Measurements from ENCODE around the gene FAM228B. TPM values are rescaled to one million over a fixed set of nuclear protein-coding genes. Genes with fewer than 3 reads are reported as not detected.

Gene FAM228B
- total RNA-seq, 1 experiment from 2014 or later, result 10.6 TPM

DNA sequence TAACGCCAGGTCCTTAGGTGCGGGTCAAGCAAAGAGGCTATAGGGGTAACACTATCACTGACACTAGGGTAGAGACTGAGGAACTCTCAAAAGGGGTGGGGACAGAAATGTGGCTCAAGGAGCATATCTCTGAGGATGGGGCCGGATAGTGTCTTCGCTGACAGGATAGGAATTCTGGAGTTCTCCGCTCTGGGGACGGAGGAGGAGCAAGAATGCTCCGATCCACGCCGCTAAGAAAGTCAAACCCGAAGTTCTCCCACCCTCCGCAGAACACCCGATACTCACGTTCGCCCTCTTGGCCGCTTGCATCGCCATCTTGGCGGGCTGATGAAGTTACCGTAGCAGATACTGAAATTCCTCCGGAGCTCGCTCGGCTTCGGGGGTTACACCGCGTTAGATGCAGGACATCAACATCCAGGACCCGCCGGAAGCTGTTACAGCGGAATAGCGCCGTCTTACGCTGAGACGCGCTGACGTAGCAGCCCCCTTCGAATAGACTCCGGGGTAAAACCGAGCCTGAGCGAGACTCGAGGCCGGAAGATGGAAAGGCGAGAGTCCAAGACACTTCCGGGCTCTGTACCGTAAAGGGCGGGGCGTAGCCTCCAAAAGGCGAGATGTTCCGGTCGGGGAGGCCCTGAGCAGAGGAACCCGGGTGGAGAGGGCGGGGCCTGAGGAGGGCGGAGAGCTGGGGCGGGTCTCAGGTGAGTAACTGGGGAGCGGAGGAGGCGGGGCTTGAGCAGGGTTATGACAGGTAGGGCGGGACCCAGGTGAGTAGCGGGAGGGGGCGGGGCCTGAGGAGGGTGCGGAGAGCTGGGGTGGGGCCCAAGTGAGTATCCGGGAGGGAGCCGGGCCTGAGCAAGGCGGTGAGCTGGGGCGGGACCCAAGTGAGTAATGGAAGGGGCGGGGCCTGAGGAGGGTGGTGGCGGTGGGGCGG, 47.1 kb upstream of the FAM228B start, which contains the start of gene SF3B6:
TSS of gene SF3B6 (minus strand) at position 412 of the 934 bp plus-strand sequence. CDS start at position 315, 97 bp downstream.
- no peaks in the 10 kb centered on the region for H3K9me3 Mint-ChIP-seq (ENCODE audit: unreplicated experiment)
- intact Hi-C loops (cut with micrococcal nuclease), result loop anchor here (2.0 kb wide), 1 partner anchor 149 kb away; the partner anchor contains the start of gene ATAD2B
- H3K27me3 Mint-ChIP-seq (ENCODE audit: insufficient read depth, unreplicated experiment), result no peaks in the 10 kb centered on the region
- CTCF ChIA-PET, result interaction anchor here (0.6 to 1.3 kb wide), 7 partner anchors 9 to 744 kb away, joined by 3 to 8 read pairs (median 3); partner anchors contain the start of gene TP53I3
- TSS peak; percentile 62 for BruUV-seq (replicated peaks)
- peak; percentile 100 for DNase-seq (ENCODE audit: unreplicated experiment)
- peaks cover 83% of the 10 kb centered on the region for H3K36me3 Mint-ChIP-seq (ENCODE audit: insufficient read depth, unreplicated experiment)
- TF ChIP-seq, protein P1, sequence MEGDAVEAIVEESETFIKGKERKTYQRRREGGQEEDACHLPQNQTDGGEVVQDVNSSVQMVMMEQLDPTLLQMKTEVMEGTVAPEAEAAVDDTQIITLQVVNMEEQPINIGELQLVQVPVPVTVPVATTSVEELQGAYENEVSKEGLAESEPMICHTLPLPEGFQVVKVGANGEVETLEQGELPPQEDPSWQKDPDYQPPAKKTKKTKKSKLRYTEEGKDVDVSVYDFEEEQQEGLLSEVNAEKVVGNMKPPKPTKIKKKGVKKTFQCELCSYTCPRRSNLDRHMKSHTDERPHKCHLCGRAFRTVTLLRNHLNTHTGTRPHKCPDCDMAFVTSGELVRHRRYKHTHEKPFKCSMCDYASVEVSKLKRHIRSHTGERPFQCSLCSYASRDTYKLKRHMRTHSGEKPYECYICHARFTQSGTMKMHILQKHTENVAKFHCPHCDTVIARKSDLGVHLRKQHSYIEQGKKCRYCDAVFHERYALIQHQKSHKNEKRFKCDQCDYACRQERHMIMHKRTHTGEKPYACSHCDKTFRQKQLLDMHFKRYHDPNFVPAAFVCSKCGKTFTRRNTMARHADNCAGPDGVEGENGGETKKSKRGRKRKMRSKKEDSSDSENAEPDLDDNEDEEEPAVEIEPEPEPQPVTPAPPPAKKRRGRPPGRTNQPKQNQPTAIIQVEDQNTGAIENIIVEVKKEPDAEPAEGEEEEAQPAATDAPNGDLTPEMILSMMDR (IDR thresholded peaks at IDR 0.05; ENCODE audit: unreplicated experiment), result no peak
- peak within 1 kb of the TSS; percentile 97 for H3K27ac Mint-ChIP-seq (ENCODE audit: low read depth, unreplicated experiment)
- peak within 1 kb of the TSS; percentile 97 for H3K4me3 Mint-ChIP-seq (ENCODE audit: unreplicated experiment)
- POLR2A ChIA-PET, result interaction anchor here (0.6 to 3.3 kb wide), 35 partner anchors 8 to 717 kb away, joined by 3 to 72 read pairs (median 5); partner anchors contain the start of genes ATAD2B, CENPO, FKBP1B and ITSN2
- peaks cover 22% of the 10 kb centered on the region for H3K4me1 Mint-ChIP-seq (ENCODE audit: insufficient read depth, unreplicated experiment)

DNA sequence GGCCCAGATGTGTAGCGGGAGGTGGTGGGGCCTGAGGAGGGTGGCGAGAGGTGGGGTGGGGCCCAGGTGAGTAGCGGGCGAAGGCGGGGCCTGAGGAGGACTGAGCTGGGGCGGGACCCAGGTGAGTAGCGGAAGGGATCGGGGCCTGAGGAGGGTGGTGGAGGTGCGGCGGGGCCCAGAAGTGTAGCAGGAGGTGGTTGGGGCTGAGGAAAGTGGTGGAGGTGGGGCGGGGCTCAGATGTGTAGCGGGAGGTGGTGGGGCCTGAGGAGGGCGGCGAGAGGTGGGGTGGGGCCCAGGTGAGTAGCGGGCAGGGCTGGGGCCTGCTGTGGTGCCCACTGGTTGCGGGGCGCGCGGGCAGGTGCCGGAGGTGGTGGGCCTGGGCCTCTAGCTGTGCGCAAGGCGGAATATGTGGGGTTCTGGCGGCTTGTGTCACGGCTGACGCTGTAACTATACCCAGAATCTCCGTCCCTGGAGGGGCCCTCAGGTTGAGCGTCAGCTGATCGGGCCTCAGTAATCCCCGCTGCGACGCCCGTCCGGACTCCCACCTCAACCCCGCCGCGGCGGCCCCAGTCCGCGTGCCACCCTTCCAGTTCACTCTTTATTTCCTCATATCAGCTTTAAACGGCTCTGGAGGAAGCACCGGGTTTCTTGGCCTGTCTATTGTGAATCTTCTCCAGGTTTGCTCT, 46.3 kb upstream of the FAM228B start:
- Mint-ChIP-seq H3K4me1 (ENCODE audit: insufficient read depth, unreplicated experiment) (peaks cover 30% of the 10 kb centered on the region), H3K27me3 (ENCODE audit: insufficient read depth, unreplicated experiment) (no peaks in the 10 kb centered on the region), H3K36me3 (ENCODE audit: insufficient read depth, unreplicated experiment) (peaks cover 83% of the 10 kb centered on the region), H3K27ac (ENCODE audit: low read depth, unreplicated experiment) (peak overlapping the region; percentile 97), H3K9me3 (ENCODE audit: unreplicated experiment) (no peaks in the 10 kb centered on the region), H3K4me3 (ENCODE audit: unreplicated experiment) (peak overlapping the region; percentile 97)
- DNase-seq (ENCODE audit: unreplicated experiment), result no peak
- ChIA-PET POLR2A (interaction anchor here (0.6 to 3.3 kb wide), 33 partner anchors 8 to 716 kb away, joined by 3 to 72 read pairs (median 5); partner anchors contain the start of genes ATAD2B, CENPO, FKBP1B and ITSN2), CTCF (interaction anchor here (0.6 to 1.3 kb wide), 8 partner anchors 8 to 743 kb away, joined by 3 to 8 read pairs (median 3); partner anchors contain the start of gene TP53I3)
- intact Hi-C loops (cut with micrococcal nuclease), result loop anchor here (2.0 kb wide), 1 partner anchor 150 kb away; the partner anchor contains the start of gene ATAD2B
- no TSS peak for BruUV-seq (replicated peaks)
- TF ChIP-seq, protein P1 (IDR thresholded peaks at IDR 0.05; ENCODE audit: unreplicated experiment), result no peak

DNA sequence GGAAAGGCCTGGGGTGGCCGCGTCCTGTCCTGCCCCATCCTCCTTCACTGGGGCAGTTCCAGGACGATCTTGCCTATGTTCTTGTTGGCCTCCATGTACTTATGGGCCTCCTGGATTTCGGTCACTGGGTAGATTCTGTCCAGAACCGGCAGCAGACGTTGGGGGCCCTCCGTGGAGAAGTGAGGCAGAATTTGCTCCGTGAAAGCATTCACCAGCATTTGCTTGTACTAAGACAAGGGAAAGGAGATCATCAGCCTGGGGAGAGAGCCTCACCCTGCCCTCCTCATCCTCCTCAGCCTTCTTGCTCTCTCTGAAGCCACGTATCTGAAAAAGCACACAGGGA, 45.8 kb upstream of the FAM228B start:
- intact Hi-C loops (cut with micrococcal nuclease), result loop anchor here (2.0 kb wide), 1 partner anchor 151 kb away; the partner anchor contains the start of gene ATAD2B
- Mint-ChIP-seq H3K36me3 (ENCODE audit: insufficient read depth, unreplicated experiment) (peaks cover 83% of the 10 kb centered on the region), H3K27ac (ENCODE audit: low read depth, unreplicated experiment) (peak overlapping the region; percentile 97), H3K4me3 (ENCODE audit: unreplicated experiment) (peak overlapping the region; percentile 97), H3K27me3 (ENCODE audit: insufficient read depth, unreplicated experiment) (no peaks in the 10 kb centered on the region), H3K4me1 (ENCODE audit: insufficient read depth, unreplicated experiment) (peaks cover 35% of the 10 kb centered on the region), H3K9me3 (ENCODE audit: unreplicated experiment) (no peaks in the 10 kb centered on the region)
- DNase-seq (ENCODE audit: unreplicated experiment), result no peak
- TF ChIP-seq, protein P1 (IDR thresholded peaks at IDR 0.05; ENCODE audit: unreplicated experiment), result no peak
- CTCF ChIA-PET, result interaction anchor here (0.8 to 1.3 kb wide), 2 partner anchors 152 to 290 kb away, joined by 3 to 8 read pairs; no protein-coding TSS in a partner anchor
- no TSS peak for BruUV-seq (replicated peaks)
- POLR2A ChIA-PET, result interaction anchor here (0.6 to 3.3 kb wide), 9 partner anchors 11 to 294 kb away, joined by 3 to 72 read pairs (median 16); partner anchors contain the start of genes ATAD2B and WDCP

Data from MCF 10A (cell line).